Loucy (cell line): Measurements from ENCODE around the gene ATP6V1G2.

Experiments used
- H2AFZ ChIP-seq: fragments of 200-600 bp; sonication (generic); 2 replicates; pipeline ENCODE4 v1.6.0; 2016; ENCODE audit warnings: antibody characterized with exemption, mild to moderate bottlenecking, low read length, moderate library complexity
- H3F3A ChIP-seq: fragments of 200-600 bp; 2 replicates; pipeline ENCODE4 v1.6.0; 2016; ENCODE audit warnings: antibody characterized with exemption, low read depth, mild to moderate bottlenecking
- H3K27me3 ChIP-seq: fragments of 200-600 bp; sonication (generic); 2 replicates; pipeline ENCODE4 v1.6.1; 2014; ENCODE audit warnings: low read length, mild to moderate bottlenecking; ENCODE audit not compliant: insufficient read depth, poor library complexity, severe bottlenecking
- H3K36me3 ChIP-seq: fragments of 200-600 bp; sonication (generic); 2 replicates; pipeline ENCODE4 v1.6.1; 2016; ENCODE audit warnings: low read length; ENCODE audit not compliant: insufficient read depth
- H3K4me1 ChIP-seq: fragments of 200-600 bp; sonication (generic); 2 replicates; pipeline ENCODE4 v1.5.1; 2014; ENCODE audit warnings: low read length, mild to moderate bottlenecking; ENCODE audit not compliant: insufficient read depth, poor library complexity, severe bottlenecking
- H3K4me2 ChIP-seq: fragments of 200-600 bp; sonication (generic); 2 replicates; pipeline ENCODE4 v1.6.0; 2014; ENCODE audit warnings: antibody characterized with exemption, low read length, low read depth, mild to moderate bottlenecking; ENCODE audit not compliant: poor library complexity, severe bottlenecking
- H3K4me3 ChIP-seq: fragments of 200-600 bp; sonication (generic); 2 replicates; pipeline ENCODE4 v1.5.1; 2014; ENCODE audit warnings: low read length, mild to moderate bottlenecking, mixed read lengths; ENCODE audit not compliant: poor library complexity, severe bottlenecking
- H3K79me2 ChIP-seq: fragments of 200-600 bp; sonication (generic); 2 replicates; pipeline ENCODE4 v1.6.1; 2014; ENCODE audit warnings: low read length; ENCODE audit not compliant: insufficient read depth
- H3K9ac ChIP-seq: fragments of 200-600 bp; sonication (generic); 2 replicates; pipeline ENCODE4 v1.6.0; 2014; ENCODE audit warnings: mild to moderate bottlenecking, low read depth, low read length, moderate library complexity; ENCODE audit not compliant: poor library complexity, severe bottlenecking
- H3K9me2 ChIP-seq: fragments of 200-600 bp; sonication (generic); replicated peaks from 2 replicates; pipeline ENCODE4 v1.6.1; 2016; ENCODE audit warnings: low read depth, low read length, mixed read lengths
- H3K9me3 ChIP-seq: fragments of 200-600 bp; sonication (generic); 2 replicates; pipeline ENCODE4 v1.6.1; 2014; ENCODE audit warnings: mild to moderate bottlenecking, antibody characterized with exemption, low read length, low read depth; ENCODE audit not compliant: insufficient read depth
- H4K20me1 ChIP-seq: fragments of 200-600 bp; sonication (generic); 2 replicates; pipeline ENCODE4 v1.6.0; 2014; ENCODE audit warnings: antibody characterized with exemption, low read length, mild to moderate bottlenecking; ENCODE audit not compliant: insufficient read depth, poor library complexity, severe bottlenecking
- EZH2phosphoT487 ChIP-seq: fragments of 200-600 bp; IDR thresholded peaks from 2 replicates; pipeline ENCODE4 v1.6.1; 2018; ENCODE audit warnings: antibody characterized with exemption, mild to moderate bottlenecking, moderate library complexity, borderline replicate concordance
- TF ChIP-seq, protein P1 (sequence below): fragments of 200-600 bp; sonication (generic); conservative IDR thresholded peaks from 2 replicates; pipeline ENCODE4 v1.5.1; 2014; ENCODE audit warnings: mild to moderate bottlenecking, antibody characterized with exemption, low read length

Gene ATP6V1G2

DNA sequence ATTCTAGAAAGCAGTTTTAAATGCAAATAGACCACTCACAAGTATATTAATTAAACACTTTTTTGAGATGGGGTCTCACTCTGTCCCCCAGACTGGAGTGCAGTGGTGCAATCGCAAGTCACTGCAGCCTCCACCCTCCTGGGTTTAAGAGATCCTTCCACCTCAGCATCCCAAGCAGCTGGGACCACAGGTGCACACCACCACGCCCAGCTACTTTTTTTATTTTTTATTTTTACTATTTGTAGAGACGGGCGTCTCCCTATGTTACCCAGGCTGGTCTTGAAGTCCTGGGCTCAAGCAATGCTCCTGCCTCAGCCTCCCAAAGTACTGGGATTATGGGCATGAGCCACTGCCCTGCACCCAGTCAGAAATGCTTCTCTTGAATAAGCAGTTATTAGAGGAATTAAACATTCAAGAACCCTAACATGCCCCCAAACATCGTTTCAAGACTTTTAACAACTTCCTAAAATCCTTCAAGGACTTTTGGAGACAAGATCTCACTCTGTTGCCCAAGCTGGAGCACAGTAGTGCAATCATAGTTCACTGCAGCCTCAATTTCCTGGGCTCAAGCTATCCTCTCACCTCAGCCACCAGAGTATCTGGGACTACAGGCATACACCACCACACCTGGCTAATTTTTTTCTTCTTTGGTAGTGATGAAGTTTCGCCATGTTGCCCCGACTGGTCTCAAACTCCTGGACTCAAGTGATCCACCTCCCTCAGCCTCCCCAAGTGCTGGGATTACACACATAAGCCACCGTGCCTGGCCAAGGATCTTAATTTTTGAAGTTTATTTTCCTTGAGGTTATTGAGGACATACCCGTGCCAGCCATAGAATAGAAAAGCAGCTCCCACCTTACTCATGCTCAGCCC lies 14.4 kb downstream of the ATP6V1G2 start:
- H3K4me1 ChIP-seq, result peaks cover 30% of the 10 kb centered on the region
- H4K20me1 ChIP-seq, result peaks cover 77% of the 10 kb centered on the region
- peaks cover 80% of the 10 kb centered on the region for H3K36me3 ChIP-seq
- H3K4me3 ChIP-seq, result no peak overlapping the region
- H3K27me3 ChIP-seq, result no peaks in the 10 kb centered on the region
- TF ChIP-seq, protein P1, sequence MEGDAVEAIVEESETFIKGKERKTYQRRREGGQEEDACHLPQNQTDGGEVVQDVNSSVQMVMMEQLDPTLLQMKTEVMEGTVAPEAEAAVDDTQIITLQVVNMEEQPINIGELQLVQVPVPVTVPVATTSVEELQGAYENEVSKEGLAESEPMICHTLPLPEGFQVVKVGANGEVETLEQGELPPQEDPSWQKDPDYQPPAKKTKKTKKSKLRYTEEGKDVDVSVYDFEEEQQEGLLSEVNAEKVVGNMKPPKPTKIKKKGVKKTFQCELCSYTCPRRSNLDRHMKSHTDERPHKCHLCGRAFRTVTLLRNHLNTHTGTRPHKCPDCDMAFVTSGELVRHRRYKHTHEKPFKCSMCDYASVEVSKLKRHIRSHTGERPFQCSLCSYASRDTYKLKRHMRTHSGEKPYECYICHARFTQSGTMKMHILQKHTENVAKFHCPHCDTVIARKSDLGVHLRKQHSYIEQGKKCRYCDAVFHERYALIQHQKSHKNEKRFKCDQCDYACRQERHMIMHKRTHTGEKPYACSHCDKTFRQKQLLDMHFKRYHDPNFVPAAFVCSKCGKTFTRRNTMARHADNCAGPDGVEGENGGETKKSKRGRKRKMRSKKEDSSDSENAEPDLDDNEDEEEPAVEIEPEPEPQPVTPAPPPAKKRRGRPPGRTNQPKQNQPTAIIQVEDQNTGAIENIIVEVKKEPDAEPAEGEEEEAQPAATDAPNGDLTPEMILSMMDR, result no peak
- no peak for TF ChIP-seq EZH2phosphoT487
- H3K79me2 ChIP-seq, result peaks cover 65% of the 10 kb centered on the region
- H3F3A ChIP-seq, result peaks cover 2% of the 10 kb centered on the region; the same call in 1 of the 2 replicates
- H3K9me2 ChIP-seq, result no peaks in the 10 kb centered on the region
- peak overlapping the region; percentile 40 for H3K4me2 ChIP-seq
- no peak overlapping the region for H3K9ac ChIP-seq
- no peak overlapping the region for H2AFZ ChIP-seq
- H3K9me3 ChIP-seq, result no peaks in the 10 kb centered on the region

DNA sequence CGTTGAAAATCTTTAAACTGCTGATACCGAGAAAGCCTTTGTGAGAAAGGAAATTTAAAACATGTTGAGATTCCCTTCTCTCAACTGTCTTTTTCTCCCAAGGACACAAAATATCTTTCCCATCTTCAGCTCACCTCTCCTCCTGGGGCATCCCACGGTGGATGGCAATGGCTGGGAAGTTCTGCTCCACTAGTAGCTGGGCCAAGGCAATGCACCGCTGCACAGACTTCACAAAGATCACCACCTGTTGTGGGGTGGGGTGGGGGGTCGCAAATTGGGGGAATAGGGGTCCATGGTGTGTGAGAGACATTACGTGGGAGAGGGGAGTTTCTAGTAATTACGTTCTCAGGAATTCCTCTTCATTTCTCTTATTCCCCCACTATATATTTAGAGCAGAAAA lies 15.2 kb downstream of the ATP6V1G2 start:
- Histone ChIP-seq H2AFZ (no peak overlapping the region), H3K9me2 (no peaks in the 10 kb centered on the region), H3K4me3 (no peak overlapping the region), H3K9ac (no peak overlapping the region), H4K20me1 (peaks cover 68% of the 10 kb centered on the region), H3K27me3 (no peaks in the 10 kb centered on the region), H3K36me3 (peaks cover 73% of the 10 kb centered on the region), H3K79me2 (peaks cover 57% of the 10 kb centered on the region), H3K4me1 (peaks cover 24% of the 10 kb centered on the region), H3F3A (peaks cover 2% of the 10 kb centered on the region; the same call in 1 of the 2 replicates), H3K9me3 (no peaks in the 10 kb centered on the region), H3K4me2 (no peak overlapping the region)
- TF ChIP-seq, protein P1, result no peak
- no peak for TF ChIP-seq EZH2phosphoT487

DNA sequence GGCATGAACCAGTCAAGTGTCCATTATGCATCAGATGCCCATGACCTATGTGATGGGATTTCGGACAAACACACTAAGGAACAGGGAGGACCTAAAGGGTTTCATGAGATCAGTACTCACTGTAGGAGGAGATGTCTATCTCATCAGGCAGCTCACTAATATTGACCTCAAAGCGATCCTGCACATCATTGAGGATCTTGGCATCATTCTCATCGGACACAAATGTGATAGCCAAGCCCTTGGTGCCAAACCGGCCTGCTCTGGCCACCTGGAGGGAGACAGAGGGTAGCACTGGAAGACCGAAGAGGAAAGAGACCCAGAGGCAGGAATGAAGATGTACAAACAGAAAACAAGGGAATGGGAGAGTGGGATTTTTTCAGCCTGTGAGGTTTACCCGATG lies 15.7 kb downstream of the ATP6V1G2 start:
- H3K9ac ChIP-seq, result no peak overlapping the region
- H4K20me1 ChIP-seq, result peaks cover 63% of the 10 kb centered on the region
- H3K79me2 ChIP-seq, result peaks cover 52% of the 10 kb centered on the region
- peaks cover 68% of the 10 kb centered on the region for H3K36me3 ChIP-seq
- H3K9me3 ChIP-seq, result no peaks in the 10 kb centered on the region
- no peaks in the 10 kb centered on the region for H3K27me3 ChIP-seq
- peaks cover 2% of the 10 kb centered on the region; the same call in 1 of the 2 replicates for H3F3A ChIP-seq
- H3K4me3 ChIP-seq, result no peak overlapping the region
- no peaks in the 10 kb centered on the region for H3K9me2 ChIP-seq
- no peak overlapping the region for H3K4me2 ChIP-seq
- peaks cover 20% of the 10 kb centered on the region for H3K4me1 ChIP-seq
- H2AFZ ChIP-seq, result no peak overlapping the region
- TF ChIP-seq, protein P1, result no peak
- no peak for TF ChIP-seq EZH2phosphoT487
